Measurements from ENCODE around the gene ADNP2.

- TF ChIP-seq CTCF (IDR thresholded peaks at IDR 0.05) (no peak), POLR2A (IDR thresholded peaks at IDR 0.05) (no peak)
Measured at GRCh38 chr18:80077873-80078272, 31.2 kb upstream of the ADNP2 start.
